Medulla oblongata (tissue), 1 donor: ENCODE data around the gene ANTXRL.
"Not testable (repeated sequence)": the region's sequence is repeated elsewhere in the genome, so short reads cannot be mapped to it uniquely, and the experiment has no call there.

Experiments
- DNase-seq: peaks from one replicate; pipeline ENCODE4 v3.0.0-alpha.2; 2015; ENCODE audit errors: extremely low spot score

ANTXRL gene

GRCh38 chr10:46330894-46331293 lies 44.1 kb downstream of the ANTXRL start:
- DNase-seq: no peak

GRCh38 chr10:46365484-46365883 lies 78.7 kb downstream of the ANTXRL start:
- DNase-seq: not testable (repeated sequence)

- DNase-seq: not testable (repeated sequence)
Measured at GRCh38 chr10:46367209-46367608, 80.4 kb downstream of the ANTXRL start.

GRCh38 chr10:46367666-46368240 lies 81.0 kb downstream of the ANTXRL start:
- not testable (repeated sequence) for DNase-seq

- not testable (repeated sequence) for DNase-seq
Measured at GRCh38 chr10:46368956-46369355, 82.2 kb downstream of the ANTXRL start.

GRCh38 chr10:46374410-46374809 lies 87.6 kb downstream of the ANTXRL start:
- DNase-seq: not testable (repeated sequence)

- not testable (repeated sequence) for DNase-seq
Measured at GRCh38 chr10:46375406-46375805, 88.6 kb downstream of the ANTXRL start, which contains the start of gene ANXA8L1. Gene ANXA8L1 (plus strand): TSS chr10:46375776. CDS start chr10:46375852, 76 bp downstream.

GRCh38 chr10:46377022-46377421 lies 90.2 kb downstream of the ANTXRL start:
- not testable (repeated sequence) for DNase-seq

- not testable (repeated sequence) for DNase-seq
Measured at GRCh38 chr10:46377651-46378050, 90.9 kb downstream of the ANTXRL start.

- not testable (repeated sequence) for DNase-seq
Measured at GRCh38 chr10:46378108-46378507, 91.3 kb downstream of the ANTXRL start.

GRCh38 chr10:46379233-46379848 lies 92.5 kb downstream of the ANTXRL start:
- not testable (repeated sequence) for DNase-seq
